Small intestine (tissue), 7 donors: ENCODE results near the gene GOLGA7B. TPM values are rescaled to one million over a fixed set of nuclear protein-coding genes. Genes with fewer than 3 reads are reported as not detected.

Source experiments
- DNase-seq, 2 donors: peaks; one replicate each; pipeline versions ENCODE4 v3.0.0 to v3.0.0-alpha.2; 2013
- FAIRE-seq: peaks from 2 replicates; lab custom pipeline; 2012; peaks lifted over from hg19 to GRCh38; lab: Jason Lieb, UNC
- H3K27ac ChIP-seq, 3 donors: one replicate each; pipeline ENCODE4 v1.5.1; 2013; ENCODE audit warnings: low read length in 2 of 3, mild to moderate bottlenecking in 2 of 3, control low read depth in 1 of 3, inconsistent platforms in 1 of 3, low read depth in 1 of 3, moderate library complexity in 1 of 3
- H3K27me3 ChIP-seq, 3 donors: one replicate each; pipeline ENCODE4 v1.6.1; 2013; ENCODE audit warnings: low read length in 3 of 3, inconsistent platforms in 1 of 3; ENCODE audit not compliant: control insufficient read depth in 3 of 3, insufficient read depth in 3 of 3
- H3K36me3 ChIP-seq, 3 donors: one replicate each; pipeline ENCODE4 v1.6.1; 2013; ENCODE audit warnings: low read length in 3 of 3, inconsistent platforms in 1 of 3, low read depth in 1 of 3, mild to moderate bottlenecking in 1 of 3, moderate library complexity in 1 of 3; ENCODE audit not compliant: control insufficient read depth in 3 of 3, insufficient read depth in 2 of 3
- H3K4me1 ChIP-seq, 3 donors: one replicate each; pipeline ENCODE4 v1.6.1; 2013; ENCODE audit warnings: low read length in 2 of 3, inconsistent platforms in 1 of 3, low read depth in 1 of 3, mild to moderate bottlenecking in 1 of 3, moderate library complexity in 1 of 3; ENCODE audit not compliant: control insufficient read depth in 3 of 3, insufficient read depth in 2 of 3
- H3K4me3 ChIP-seq, 3 donors: one replicate each; pipeline ENCODE4 v1.5.1; 2013; ENCODE audit warnings: low read length in 3 of 3, control low read depth in 1 of 3, inconsistent platforms in 1 of 3, low read depth in 1 of 3, mild to moderate bottlenecking in 1 of 3, moderate library complexity in 1 of 3
- H3K9me3 ChIP-seq, 2 donors: one replicate each; pipeline ENCODE4 v1.6.1; 2013; ENCODE audit warnings: low read depth in 1 of 2, low read length in 1 of 2; ENCODE audit not compliant: control insufficient read depth in 2 of 2, insufficient read depth in 1 of 2
- WGBS, 3 donors: extraction: QIAGEN DNeasy Blood & Tissue Kit; methylation state at CpG; one replicate each; pipeline ENCODE4 v1.1.7; 2013; 5-methylcytosine and 5-hydroxymethylcytosine counted together
- polyA plus RNA-seq, 4 donors: library from polyadenylated mRNA; stranded (reverse) in 3 of 4; unstranded in 1 of 4; fragments of 200-250 nt in 3 of 4; fragments of 120-200 nt in 1 of 4; gene quantifications; one replicate each; pipeline versions ENCODE4 v1.2.1 to v1.2.3, GENCODE V29; 2013
- donor health status: healthy with polysubstance abuse.
- donor health status: control.
- donor health status: control.
- donor health status: Bipolar disorder and iron deficiency.
- donor health status: healthy.

The GOLGA7B gene
- polyA plus RNA-seq, 4 donors, result 1.9 to 5.3 (median 4.0) TPM

DNA sequence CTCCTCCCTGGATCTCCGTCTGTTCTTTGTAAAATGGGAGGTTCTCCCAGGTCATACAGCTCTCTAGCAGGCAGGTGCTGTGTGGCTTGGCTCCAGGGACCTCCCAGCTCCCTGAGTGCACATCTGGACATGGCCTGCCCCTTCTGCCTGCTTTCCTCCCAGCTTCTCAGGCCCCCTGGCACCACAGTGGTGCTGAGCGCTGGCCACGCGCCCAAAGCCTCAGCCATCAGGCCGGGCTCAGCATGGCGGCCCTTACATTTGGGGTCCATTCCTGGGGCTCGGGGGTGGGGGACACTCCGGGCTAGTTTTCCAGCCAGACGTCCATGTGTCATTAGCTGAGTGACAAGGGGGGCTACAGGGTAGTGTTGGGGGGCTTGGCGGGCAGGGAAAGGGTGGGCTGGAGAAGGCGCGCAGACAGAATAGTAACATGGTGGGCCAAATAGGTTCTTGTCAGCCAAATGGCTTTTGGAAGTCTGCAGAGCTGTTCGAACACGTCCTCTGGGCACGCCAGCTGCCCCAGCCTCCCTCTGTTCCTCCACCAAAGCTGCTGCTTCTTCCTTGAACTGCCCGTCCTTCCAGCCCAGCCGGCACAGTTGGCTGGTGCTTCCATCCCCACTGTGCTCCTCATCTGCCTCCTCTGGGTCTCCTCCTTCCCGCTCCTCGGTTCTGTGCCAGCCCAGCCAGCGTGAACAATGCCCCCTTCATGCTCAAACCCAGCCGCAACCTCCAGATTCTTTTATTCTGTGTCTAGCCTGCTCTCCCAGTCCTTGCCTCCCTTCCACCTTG, 65.9 kb downstream of the GOLGA7B start:
- H3K36me3 ChIP-seq, result no peaks in the 10 kb centered on the region
- H3K4me3 ChIP-seq, result no peak overlapping the region
- no peak for DNase-seq
- no peak for FAIRE-seq
- H3K4me1 ChIP-seq, result no peaks in the 10 kb centered on the region
- WGBS, 3 donors, result 71 to 81% (median 79%) methylated on average over 19 to 21 of the region's 21 CpGs
- no peak overlapping the region for H3K27ac ChIP-seq
- H3K27me3 ChIP-seq, result peaks cover 0 to 19% (median 4%) of the 10 kb centered on the region in 3 donors
- H3K9me3 ChIP-seq, result no peaks in the 10 kb centered on the region

GRCh38 chr10:97916586-97916985, 66.9 kb downstream of the GOLGA7B start:
- DNase-seq (no peak), FAIRE-seq (no peak)
- WGBS, 3 donors, result 52 to 56% (median 54%) methylated on average over 4 of the region's 4 CpGs
- Histone ChIP-seq H3K9me3 (no peaks in the 10 kb centered on the region), H3K27ac (no peak overlapping the region), H3K27me3 (peaks cover 0 to 16% (median 4%) of the 10 kb centered on the region in 3 donors), H3K4me3 (no peak overlapping the region), H3K36me3 (no peaks in the 10 kb centered on the region), H3K4me1 (no peaks in the 10 kb centered on the region)

DNA sequence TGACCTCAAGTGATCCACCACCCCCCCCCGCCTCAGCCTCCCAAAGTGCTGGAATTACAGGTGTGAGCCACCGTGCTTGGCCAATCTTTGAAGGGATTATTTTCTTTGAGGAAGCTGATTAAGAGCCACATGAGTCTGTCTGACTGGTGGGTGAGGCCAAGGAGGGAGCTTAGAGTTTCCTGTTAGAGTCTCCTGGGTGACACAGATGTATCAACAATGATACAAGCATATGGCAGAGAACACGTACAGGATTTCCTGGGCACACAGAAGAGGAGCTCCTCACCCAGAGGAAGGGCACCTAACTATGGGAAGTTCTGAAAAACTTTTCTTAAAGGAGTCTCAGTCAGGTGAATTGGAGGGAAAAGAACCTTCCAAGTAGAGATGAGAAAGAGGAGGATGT, 69.4 kb downstream of the GOLGA7B start:
- WGBS, 3 donors, result 26 to 55% (median 35%) methylated on average over 3 of the region's 3 CpGs
- no peaks in the 10 kb centered on the region for H3K36me3 ChIP-seq
- no peak overlapping the region for H3K27ac ChIP-seq
- peaks cover 0 to 13% (median 5%) of the 10 kb centered on the region in 3 donors for H3K27me3 ChIP-seq
- no peaks in the 10 kb centered on the region for H3K4me1 ChIP-seq
- no peak overlapping the region for H3K4me3 ChIP-seq
- DNase-seq, result no peak
- FAIRE-seq, result no peak
- H3K9me3 ChIP-seq, result no peaks in the 10 kb centered on the region

GRCh38 chr10:97920865-97921264, 71.2 kb downstream of the GOLGA7B start:
- H3K27ac ChIP-seq, result no peak overlapping the region
- 19 to 50% (median 40%) methylated on average over 4 of the region's 4 CpGs for WGBS, 3 donors
- no peaks in the 10 kb centered on the region for H3K4me1 ChIP-seq
- no peak for DNase-seq
- no peaks in the 10 kb centered on the region for H3K36me3 ChIP-seq
- H3K27me3 ChIP-seq, result peaks cover 0 to 10% (median 9%) of the 10 kb centered on the region in 3 donors
- no peak overlapping the region for H3K4me3 ChIP-seq
- FAIRE-seq, result no peak
- H3K9me3 ChIP-seq, result no peaks in the 10 kb centered on the region

Other genes with a start within 250 kb of the GOLGA7B start
- 10 to 100 TPM in 1 of 4 donors, 1 to 10 TPM in 1, not detected in 2; 4.0 to 15.5 TPM for gene MORN4, start 216.3 kb upstream of the GOLGA7B start, polyA plus RNA-seq
- gene PI4K2A, start 209.2 kb upstream of the GOLGA7B start, polyA plus RNA-seq, result 10 to 100 TPM in 3 of 4 donors, 1 to 10 TPM in 1; 9.5 to 34.0 (median 12.0) TPM
- gene AVPI1, start 162.6 kb upstream of the GOLGA7B start, polyA plus RNA-seq, result 10 to 100 TPM; 18.2 to 64.9 (median 46.8) TPM
- 10 to 100 TPM in 2 of 4 donors, 1 to 10 TPM in 2; 1.6 to 35.2 (median 10.2) TPM for gene MARVELD1, start 136.1 kb upstream of the GOLGA7B start, polyA plus RNA-seq
- gene ZFYVE27, start 112.7 kb upstream of the GOLGA7B start, polyA plus RNA-seq, result 10 to 100 TPM; 21.6 to 53.9 (median 29.7) TPM
- gene SFRP5, start 77.8 kb upstream of the GOLGA7B start, polyA plus RNA-seq, result 100 to 1,000 TPM in 1 of 4 donors, 10 to 100 TPM in 3; 12.7 to 110 (median 53.8) TPM
- 1 to 10 TPM in 1 of 4 donors, under 1 TPM in 1, not detected in 2; 0.75 to 2.3 TPM for gene CRTAC1, start 180.8 kb downstream of the GOLGA7B start, polyA plus RNA-seq